Brain pericyte (primary cell): ENCODE measurements around the gene RSPO3.
"Not testable (repeated sequence)": the region's sequence is repeated elsewhere in the genome, so short reads cannot be mapped to it uniquely, and the experiment has no call there.

Experiments used
- DNase-seq: peaks from one replicate; pipeline ENCODE4 v3.0.0-alpha.2; 2012; ENCODE audit warnings: low read depth, low spot score

Gene RSPO3

DNA sequence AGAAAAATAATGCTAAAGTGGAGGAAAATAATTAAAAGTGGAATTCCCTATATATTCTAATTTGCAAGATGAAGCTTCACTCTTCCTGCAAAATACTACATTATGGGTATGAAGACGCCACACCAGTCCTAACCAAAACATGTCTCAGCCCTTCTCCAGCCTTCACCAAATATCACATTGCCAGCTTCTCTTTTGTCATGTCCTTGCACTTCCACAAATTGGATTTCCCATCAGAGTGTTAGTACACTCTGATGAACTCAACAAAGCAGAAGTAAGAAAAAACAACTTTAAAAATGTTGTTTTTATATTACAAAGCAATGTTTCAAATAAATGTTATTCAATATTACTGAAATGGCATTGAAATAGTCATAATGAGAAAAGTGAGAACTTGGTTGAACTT, 85.8 kb downstream of the RSPO3 start:
- DNase-seq: no peak

DNA sequence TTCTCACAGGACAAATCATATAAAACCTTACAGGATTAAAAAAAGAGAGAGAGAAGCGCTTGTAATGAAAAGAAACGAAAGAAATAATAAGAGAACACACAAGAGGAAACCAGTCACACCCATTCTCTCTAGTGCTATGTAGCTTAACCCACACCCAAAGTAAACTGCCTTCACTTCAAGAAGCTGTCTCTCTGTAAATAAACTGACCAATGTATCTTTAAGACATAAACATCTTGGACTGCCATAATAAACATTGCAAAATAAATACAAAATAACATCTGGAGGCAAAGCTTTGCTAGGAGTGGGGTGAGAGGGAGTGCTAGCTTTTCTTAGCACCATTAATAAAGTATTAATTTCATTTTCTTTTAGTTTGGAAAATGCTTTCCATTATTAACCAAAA, 86.6 kb downstream of the RSPO3 start:
- DNase-seq: no peak

- DNase-seq: no peak
Observed at GRCh38 chr6:127206531-127207095, 88.1 kb downstream of the RSPO3 start.

GRCh38 chr6:127207591-127208120, 89.2 kb downstream of the RSPO3 start:
- DNase-seq: no peak

DNA sequence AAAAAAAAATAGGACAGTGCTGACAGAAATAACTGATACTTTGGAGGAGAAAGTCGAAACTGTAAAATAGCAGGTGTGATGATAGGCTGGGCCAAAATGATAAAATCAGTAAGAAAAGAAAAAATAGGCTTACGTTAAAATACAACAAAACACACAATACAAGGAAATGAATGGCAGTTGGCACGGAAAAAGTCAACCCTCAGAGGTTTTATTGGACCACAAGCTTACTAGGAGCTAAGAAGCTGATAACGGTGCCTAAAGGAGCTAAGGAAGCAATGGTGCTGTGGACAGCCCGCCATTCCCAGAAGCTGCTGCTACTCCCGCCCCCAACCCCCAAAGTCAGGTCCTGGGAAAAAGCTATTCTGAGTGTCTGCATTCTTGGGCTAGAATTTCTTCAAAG, 92.3 kb downstream of the RSPO3 start:
- DNase-seq: no peak

- no peak for DNase-seq
Observed at GRCh38 chr6:127212376-127212775, 93.9 kb downstream of the RSPO3 start.

DNA sequence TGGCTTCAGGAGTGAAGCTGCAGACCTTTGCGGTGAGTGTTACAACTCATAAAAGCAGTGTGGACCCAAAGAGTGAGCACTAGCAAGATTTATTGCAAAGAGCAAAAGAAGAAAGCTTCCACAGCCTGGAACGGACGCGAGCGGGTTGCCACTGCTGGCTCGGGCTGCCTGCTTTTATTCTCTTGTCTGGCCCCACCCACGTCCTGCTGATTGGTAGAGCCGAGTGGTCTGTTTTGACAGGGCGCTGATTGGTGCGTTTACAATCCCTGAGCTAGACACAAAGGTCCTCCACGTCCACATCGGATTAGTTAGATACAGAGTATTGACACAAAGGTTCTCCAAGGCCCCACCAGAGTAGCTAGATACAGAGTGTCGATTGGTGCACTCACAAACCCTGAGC, 95.6 kb downstream of the RSPO3 start:
- not testable (repeated sequence) for DNase-seq

GRCh38 chr6:127214531-127214930, 96.1 kb downstream of the RSPO3 start:
- not testable (repeated sequence) for DNase-seq

- DNase-seq: no peak
Observed at GRCh38 chr6:127215931-127216330, 97.5 kb downstream of the RSPO3 start.

DNA sequence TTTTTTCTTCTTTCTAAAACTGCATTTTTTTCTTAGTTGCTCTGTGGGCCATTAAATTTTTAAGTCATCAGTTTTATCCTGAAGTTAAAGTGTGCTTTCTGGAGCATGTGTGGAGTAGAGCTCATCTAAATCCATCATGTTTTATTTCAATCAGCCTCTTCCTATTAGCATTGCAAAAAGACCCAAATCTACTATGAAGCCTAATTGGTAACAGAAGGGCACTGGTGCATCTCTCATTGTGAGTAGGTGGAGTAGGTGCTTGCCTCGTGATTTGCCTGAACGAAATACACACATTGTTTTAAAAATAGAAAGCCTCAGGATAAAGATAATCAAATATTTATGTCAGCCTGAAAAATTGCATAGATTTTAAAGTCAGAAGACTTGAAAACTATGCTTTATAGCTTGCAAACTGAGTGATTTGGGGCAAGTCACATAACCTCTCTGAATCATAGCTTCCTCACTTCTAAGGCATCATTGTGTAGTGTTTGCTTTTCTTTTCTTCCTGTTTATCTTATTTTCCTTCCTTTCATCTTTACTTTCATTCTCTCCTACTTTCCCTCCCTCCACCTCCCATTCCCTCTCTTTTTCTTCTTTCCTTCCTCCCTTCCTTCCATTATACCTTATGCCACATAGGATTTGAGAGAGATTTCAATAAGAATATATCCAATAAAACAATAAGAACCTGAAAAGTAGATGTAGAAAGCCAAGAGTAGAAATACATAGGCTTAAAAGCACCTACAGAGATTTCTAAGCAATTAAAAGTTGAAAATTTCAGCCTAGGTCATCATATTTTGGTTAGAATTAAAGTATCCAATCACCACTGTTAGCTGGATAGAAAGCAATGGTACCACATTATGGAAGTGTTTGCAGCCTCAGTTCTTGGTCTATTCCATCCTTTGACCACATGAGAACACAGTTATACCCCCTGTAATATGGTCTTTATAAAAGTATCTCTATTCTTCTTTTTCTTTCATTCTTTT, 98.6 kb downstream of the RSPO3 start:
- DNase-seq: no peak

DNA sequence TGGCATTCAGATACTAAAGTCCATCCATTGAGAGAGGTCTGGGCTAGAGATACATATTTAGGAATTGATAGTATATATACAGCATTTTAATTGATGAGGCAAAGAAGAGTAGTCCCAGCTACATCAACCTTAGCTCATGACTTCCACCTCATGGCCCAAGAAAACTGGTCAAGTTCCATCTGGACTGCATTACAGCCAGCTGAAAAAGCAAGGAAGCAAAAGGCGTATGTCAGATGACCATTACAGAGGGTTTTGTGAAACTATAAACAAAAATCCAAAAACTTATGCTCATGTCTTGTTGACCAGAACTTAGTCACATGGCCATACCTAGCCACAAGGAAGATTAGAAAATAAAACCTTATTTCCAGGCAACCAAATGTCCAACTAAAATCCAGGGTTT, 101.4 kb downstream of the RSPO3 start:
- no peak for DNase-seq

GRCh38 chr6:127221201-127221600, 102.7 kb downstream of the RSPO3 start:
- no peak for DNase-seq

DNA sequence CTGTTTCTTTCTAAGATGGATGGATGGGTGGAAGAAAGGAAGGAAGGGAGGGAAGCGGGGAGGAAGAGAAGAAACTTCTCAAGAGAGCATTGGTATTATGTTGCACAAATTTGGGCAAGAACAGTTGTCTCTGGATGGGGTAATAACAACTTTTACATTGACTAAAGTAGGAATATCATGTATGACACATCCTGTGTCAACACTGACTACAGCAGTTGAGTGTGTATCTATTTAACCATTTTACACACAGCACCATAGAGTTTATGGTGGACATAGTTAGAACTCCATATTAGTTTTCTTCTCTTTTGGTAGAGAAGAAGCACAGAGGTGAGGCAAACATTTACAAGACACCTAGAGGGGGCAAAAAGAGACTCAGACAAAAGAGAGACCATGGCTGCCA, 103.9 kb downstream of the RSPO3 start:
- no peak for DNase-seq

DNA sequence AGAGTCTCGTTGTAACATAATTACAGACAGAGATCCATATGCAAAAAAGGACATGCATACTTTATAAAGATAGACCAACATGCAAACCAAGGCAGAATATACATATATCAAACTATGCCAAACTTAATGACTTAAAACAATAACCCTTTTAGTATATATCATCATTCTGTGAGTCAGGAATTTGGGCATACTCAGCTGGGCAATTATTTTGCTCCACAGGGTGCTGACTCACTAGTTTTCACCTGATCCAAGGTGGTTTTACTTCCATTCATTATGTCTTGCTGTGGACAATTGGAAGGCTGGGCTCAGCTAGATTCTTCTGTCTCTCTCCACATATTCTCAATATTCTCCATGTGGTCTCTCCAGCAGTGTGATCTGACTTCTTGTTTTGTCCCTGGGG, 107.0 kb downstream of the RSPO3 start:
- DNase-seq: no peak

DNA sequence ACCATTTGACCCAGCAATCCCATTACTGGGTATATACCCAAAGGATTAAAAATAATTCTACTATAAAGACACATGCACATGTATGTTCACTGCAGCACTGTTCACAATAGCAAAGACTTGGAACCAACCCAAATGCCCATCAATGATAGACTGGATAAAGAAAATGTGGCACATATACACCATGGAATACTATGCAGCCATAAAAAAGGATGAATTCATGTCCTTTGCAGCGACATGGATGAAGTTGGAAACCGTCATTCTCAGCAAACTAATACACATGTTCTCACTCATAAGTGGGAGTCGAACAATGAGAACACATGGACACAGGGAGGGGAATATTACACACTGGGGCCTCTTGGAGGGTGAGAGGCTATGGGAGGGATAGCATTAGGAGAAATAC, 115.3 kb downstream of the RSPO3 start:
- not testable (repeated sequence) for DNase-seq

DNA sequence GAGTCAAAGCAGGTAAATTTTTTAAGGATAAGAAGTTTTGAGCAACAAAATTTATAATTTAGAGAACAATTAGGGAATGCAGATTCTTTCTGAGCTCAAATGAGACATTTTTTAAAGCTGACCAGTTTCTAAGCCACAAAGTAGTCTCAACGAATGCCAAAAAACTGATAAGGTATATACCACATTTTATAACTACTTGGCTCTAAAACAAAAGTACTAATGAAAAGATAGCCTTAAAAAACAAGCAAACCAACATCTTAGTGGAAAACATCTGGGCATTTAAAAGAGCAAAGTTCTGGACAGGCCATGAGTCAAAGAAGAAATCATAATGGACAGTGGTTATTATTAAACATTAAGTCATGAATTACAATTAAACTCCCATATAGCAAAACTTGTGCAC, 125.0 kb downstream of the RSPO3 start:
- no peak for DNase-seq
